GM23338 (cell line): ENCODE results near the gene INPP5A. TPM values are rescaled to one million over a fixed set of nuclear protein-coding genes. Genes with fewer than 3 reads are reported as not detected.

Experiments
- ATAC-seq: fragments of 200-7000 bp; cut with Tn5 transposase; 3 replicates; pipeline ENCODE4 v1.9.1; 2020
- DNase-seq: peaks from one replicate; pipeline ENCODE4 v3.0.0-alpha.2; 2015; ENCODE audit warnings: low spot score
- H2AFZ ChIP-seq: fragments of 200-600 bp; sonication (generic); 2 replicates; pipeline ENCODE4 v1.8.0; 2016; ENCODE audit warnings: antibody characterized with exemption, mild to moderate bottlenecking, moderate library complexity
- H3F3A ChIP-seq: fragments of 200-600 bp; sonication (generic); replicated peaks from 2 replicates; pipeline ENCODE4 v1.8.0; 2017; ENCODE audit warnings: antibody characterized with exemption, mixed run types, low read depth
- H3K27ac ChIP-seq: fragments of 200-600 bp; sonication (generic); 2 replicates; pipeline ENCODE4 v1.6.1; 2016; ENCODE audit warnings: low read depth
- H3K27me3 ChIP-seq: fragments of 200-600 bp; sonication (generic); 2 replicates; pipeline ENCODE4 v1.8.0; 2016; ENCODE audit warnings: mild to moderate bottlenecking, mixed run types, moderate library complexity; ENCODE audit not compliant: insufficient read depth
- H3K36me3 ChIP-seq: fragments of 200-600 bp; sonication (generic); 2 replicates; pipeline ENCODE4 v1.8.0; 2016; ENCODE audit warnings: mild to moderate bottlenecking; ENCODE audit not compliant: insufficient read depth
- H3K4me1 ChIP-seq: fragments of 200-600 bp; sonication (generic); 2 replicates; pipeline ENCODE4 v1.8.0; 2016; ENCODE audit warnings: mild to moderate bottlenecking, moderate library complexity; ENCODE audit not compliant: insufficient read depth
- H3K4me2 ChIP-seq: fragments of 200-600 bp; sonication (generic); 2 replicates; pipeline ENCODE4 v1.7.1; 2017; ENCODE audit warnings: mixed run types
- H3K4me3 ChIP-seq: fragments of 200-600 bp; sonication (generic); 2 replicates; pipeline ENCODE4 v1.6.1; 2016; ENCODE audit warnings: mixed run types
- H3K79me2 ChIP-seq: fragments of 200-600 bp; sonication (generic); replicated peaks from 2 replicates; pipeline ENCODE4 v1.8.0; 2017; ENCODE audit warnings: mild to moderate bottlenecking; ENCODE audit not compliant: insufficient read depth
- H3K9me2 ChIP-seq: fragments of 200-600 bp; sonication (generic); 2 replicates; pipeline ENCODE4 v1.8.0; 2017; ENCODE audit not compliant: insufficient read depth
- H4K20me1 ChIP-seq: fragments of 200-600 bp; sonication (generic); replicated peaks from 2 replicates; pipeline ENCODE4 v1.8.0; 2017; ENCODE audit warnings: mild to moderate bottlenecking; ENCODE audit not compliant: insufficient read depth
- H3K27ac Mint-ChIP-seq: 2 replicates; pipeline ENCODE4 v1.8.0; 2020; ENCODE audit warnings: inconsistent platforms, mild to moderate bottlenecking, moderate library complexity, mixed read lengths
- H3K27me3 Mint-ChIP-seq: 3 replicates; pipeline ENCODE4 v1.8.0; 2022; ENCODE audit warnings: low read depth, mild to moderate bottlenecking, moderate library complexity, mixed read lengths, inconsistent platforms; ENCODE audit not compliant: insufficient read depth, poor library complexity
- H3K36me3 Mint-ChIP-seq: 3 replicates; pipeline ENCODE4 v1.8.0; 2021; ENCODE audit warnings: low read depth, mild to moderate bottlenecking, inconsistent platforms, moderate library complexity, mixed read lengths
- H3K4me1 Mint-ChIP-seq: 3 replicates; pipeline ENCODE4 v1.8.0; 2020; ENCODE audit warnings: mild to moderate bottlenecking, inconsistent platforms, mixed read lengths
- H3K4me3 Mint-ChIP-seq: 3 replicates; pipeline ENCODE4 v1.8.0; 2021; ENCODE audit warnings: moderate library complexity, mild to moderate bottlenecking, inconsistent platforms, mixed read lengths
- H3K9me3 Mint-ChIP-seq: 3 replicates; pipeline ENCODE4 v1.8.0; 2020; ENCODE audit warnings: moderate library complexity, mild to moderate bottlenecking, inconsistent platforms, mixed read lengths
- CREB1 ChIP-seq: fragments of 250-450 bp; sonication (Bioruptor Pico); IDR thresholded peaks from 2 replicates; pipeline ENCODE4 v1.5.0; 2020; ENCODE audit warnings: low read depth, mild to moderate bottlenecking, moderate library complexity
- POLR2AphosphoS5 ChIP-seq: IDR thresholded peaks from 2 replicates; pipeline ENCODE4 v1.6.1; 2016; ENCODE audit warnings: antibody characterized with exemption, low read depth
- REST ChIP-seq: IDR thresholded peaks from one replicate; pipeline ENCODE4 v1.6.1; 2018; ENCODE audit warnings: antibody characterized with exemption; ENCODE audit not compliant: unreplicated experiment
- polyA plus RNA-seq: library from polyadenylated mRNA; unstranded; fragments of >200 nt; fragmentation: Nextera tagmentation; extraction: Ambion mirVana; gene quantifications from 2 replicates; pipeline ENCODE4 v1.2.1, GENCODE V29; 2016
- total RNA-seq: library from RNA; depleted of rRNA; stranded (reverse); fragments of >200 nt; shearing (Covaris generic); gene quantifications from 2 replicates; pipeline ENCODE4 v1.2.3, GENCODE V29; 2014
- TF ChIP-seq, protein P1 (sequence below): fragments of 250-450 bp; sonication (Bioruptor Pico); IDR thresholded peaks from 2 replicates; pipeline ENCODE4 v1.5.0; 2020; ENCODE audit warnings: mild to moderate bottlenecking, moderate library complexity

The INPP5A gene
- total and polyA plus RNA-seq, 2 experiments from 2014 or later: 5.9 to 40.6 TPM

- H3K27ac Mint-ChIP-seq: no peak overlapping the region
- no peaks in the 10 kb centered on the region for H3K27me3 ChIP-seq
- peaks cover 19% of the 10 kb centered on the region; the same call in 1 of the 2 replicates for H3K79me2 ChIP-seq
- no peak overlapping the region for H2AFZ ChIP-seq
- H3K9me3 Mint-ChIP-seq: peaks cover 20% of the 10 kb centered on the region
- peaks cover 7% of the 10 kb centered on the region for H4K20me1 ChIP-seq
- H3K36me3 ChIP-seq: no peaks in the 10 kb centered on the region
- ATAC-seq: no peak
- H3K36me3 Mint-ChIP-seq: peaks cover 8% of the 10 kb centered on the region
- peaks cover 16% of the 10 kb centered on the region for H3K27me3 Mint-ChIP-seq
- no peak for TF ChIP-seq POLR2AphosphoS5
- TF ChIP-seq CREB1 (CRISPR knock-in tag): no peak
- TF ChIP-seq, protein P1, sequence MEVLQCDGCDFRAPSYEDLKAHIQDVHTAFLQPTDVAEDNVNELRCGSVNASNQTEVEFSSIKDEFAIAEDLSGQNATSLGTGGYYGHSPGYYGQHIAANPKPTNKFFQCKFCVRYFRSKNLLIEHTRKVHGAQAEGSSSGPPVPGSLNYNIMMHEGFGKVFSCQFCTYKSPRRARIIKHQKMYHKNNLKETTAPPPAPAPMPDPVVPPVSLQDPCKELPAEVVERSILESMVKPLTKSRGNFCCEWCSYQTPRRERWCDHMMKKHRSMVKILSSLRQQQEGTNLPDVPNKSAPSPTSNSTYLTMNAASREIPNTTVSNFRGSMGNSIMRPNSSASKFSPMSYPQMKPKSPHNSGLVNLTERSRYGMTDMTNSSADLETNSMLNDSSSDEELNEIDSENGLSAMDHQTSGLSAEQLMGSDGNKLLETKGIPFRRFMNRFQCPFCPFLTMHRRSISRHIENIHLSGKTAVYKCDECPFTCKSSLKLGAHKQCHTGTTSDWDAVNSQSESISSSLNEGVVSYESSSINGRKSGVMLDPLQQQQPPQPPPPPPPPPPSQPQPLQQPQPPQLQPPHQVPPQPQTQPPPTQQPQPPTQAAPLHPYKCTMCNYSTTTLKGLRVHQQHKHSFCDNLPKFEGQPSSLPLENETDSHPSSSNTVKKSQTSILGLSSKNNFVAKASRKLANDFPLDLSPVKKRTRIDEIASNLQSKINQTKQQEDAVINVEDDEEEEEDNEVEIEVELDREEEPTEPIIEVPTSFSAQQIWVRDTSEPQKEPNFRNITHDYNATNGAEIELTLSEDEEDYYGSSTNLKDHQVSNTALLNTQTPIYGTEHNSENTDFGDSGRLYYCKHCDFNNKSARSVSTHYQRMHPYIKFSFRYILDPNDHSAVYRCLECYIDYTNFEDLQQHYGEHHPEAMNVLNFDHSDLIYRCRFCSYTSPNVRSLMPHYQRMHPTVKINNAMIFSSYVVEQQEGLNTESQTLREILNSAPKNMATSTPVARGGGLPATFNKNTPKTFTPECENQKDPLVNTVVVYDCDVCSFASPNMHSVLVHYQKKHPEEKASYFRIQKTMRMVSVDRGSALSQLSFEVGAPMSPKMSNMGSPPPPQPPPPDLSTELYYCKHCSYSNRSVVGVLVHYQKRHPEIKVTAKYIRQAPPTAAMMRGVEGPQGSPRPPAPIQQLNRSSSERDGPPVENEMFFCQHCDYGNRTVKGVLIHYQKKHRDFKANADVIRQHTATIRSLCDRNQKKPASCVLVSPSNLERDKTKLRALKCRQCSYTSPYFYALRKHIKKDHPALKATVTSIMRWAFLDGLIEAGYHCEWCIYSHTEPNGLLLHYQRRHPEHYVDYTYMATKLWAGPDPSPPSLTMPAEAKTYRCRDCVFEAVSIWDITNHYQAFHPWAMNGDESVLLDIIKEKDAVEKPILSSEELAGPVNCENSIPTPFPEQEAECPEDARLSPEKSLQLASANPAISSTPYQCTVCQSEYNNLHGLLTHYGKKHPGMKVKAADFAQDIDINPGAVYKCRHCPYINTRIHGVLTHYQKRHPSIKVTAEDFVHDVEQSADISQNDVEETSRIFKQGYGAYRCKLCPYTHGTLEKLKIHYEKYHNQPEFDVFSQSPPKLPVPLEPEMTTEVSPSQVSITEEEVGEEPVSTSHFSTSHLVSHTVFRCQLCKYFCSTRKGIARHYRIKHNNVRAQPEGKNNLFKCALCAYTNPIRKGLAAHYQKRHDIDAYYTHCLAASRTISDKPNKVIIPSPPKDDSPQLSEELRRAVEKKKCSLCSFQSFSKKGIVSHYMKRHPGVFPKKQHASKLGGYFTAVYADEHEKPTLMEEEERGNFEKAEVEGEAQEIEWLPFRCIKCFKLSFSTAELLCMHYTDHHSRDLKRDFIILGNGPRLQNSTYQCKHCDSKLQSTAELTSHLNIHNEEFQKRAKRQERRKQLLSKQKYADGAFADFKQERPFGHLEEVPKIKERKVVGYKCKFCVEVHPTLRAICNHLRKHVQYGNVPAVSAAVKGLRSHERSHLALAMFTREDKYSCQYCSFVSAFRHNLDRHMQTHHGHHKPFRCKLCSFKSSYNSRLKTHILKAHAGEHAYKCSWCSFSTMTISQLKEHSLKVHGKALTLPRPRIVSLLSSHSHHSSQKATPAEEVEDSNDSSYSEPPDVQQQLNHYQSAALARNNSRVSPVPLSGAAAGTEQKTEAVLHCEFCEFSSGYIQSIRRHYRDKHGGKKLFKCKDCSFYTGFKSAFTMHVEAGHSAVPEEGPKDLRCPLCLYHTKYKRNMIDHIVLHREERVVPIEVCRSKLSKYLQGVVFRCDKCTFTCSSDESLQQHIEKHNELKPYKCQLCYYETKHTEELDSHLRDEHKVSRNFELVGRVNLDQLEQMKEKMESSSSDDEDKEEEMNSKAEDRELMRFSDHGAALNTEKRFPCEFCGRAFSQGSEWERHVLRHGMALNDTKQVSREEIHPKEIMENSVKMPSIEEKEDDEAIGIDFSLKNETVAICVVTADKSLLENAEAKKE (CRISPR knock-in tag): no peak
- no peak for TF ChIP-seq REST
- no peak overlapping the region for H3K4me2 ChIP-seq
- H3F3A ChIP-seq: no peaks in the 10 kb centered on the region
- peaks cover 10% of the 10 kb centered on the region for H3K4me1 Mint-ChIP-seq
- H3K4me3 ChIP-seq: no peak overlapping the region
- H3K4me3 Mint-ChIP-seq: no peak overlapping the region
- no peaks in the 10 kb centered on the region for H3K9me2 ChIP-seq
- no peak for DNase-seq
- H3K4me1 ChIP-seq: no peaks in the 10 kb centered on the region
- no peak overlapping the region for H3K27ac ChIP-seq
Observed at GRCh38 chr10:132595021-132595420, 57.4 kb downstream of the INPP5A start.
